NCI-H1694 treated with DMSO at 0.1 percent for 48 hours (cell line): ENCODE results near the gene MYPN.
"Not testable (repeated sequence)": the region's sequence is repeated elsewhere in the genome, so short reads cannot be mapped to it uniquely, and the experiment has no call there.

Source experiments
- DNase-seq: peaks from one replicate; lab custom pipeline; 2025; lab: John Stamatoyannopoulos, UW

Gene MYPN

DNA sequence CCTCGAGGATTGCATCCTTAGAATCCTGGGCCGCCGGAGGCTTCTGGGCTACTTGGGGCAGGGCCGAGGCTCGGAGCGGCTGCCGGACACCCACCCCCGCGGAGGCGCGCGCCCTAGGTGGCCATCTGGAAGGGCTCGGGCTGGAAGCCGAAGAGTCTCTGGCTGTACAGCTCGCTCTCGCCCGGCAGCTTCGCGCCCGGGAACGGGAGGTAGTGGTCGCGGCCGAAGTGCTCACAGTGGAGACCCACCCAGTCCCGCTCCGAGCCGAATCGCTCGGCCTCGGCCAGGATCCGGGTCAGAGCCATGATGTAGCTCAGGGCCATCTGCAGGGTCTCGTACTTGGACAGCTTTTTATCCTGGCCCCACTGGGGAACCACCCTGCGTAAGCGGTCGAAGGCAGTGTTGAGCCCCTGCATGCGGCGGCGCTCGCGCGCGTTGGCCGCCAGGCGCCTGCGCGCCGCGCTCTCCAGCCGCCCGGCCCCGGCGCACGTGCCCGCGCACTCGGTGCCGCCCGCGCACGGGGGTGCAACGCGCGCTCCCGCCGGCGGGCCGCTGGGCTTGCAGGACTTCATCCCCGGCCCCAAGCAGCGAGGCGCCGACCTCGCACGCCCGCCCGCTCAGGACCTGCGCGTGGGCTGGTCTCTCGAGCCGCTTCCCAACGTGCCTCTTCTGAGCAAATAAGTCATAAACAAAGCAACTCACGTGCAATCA is 122.0 kb downstream of the MYPN start:
- DNase-seq = no peak

DNA sequence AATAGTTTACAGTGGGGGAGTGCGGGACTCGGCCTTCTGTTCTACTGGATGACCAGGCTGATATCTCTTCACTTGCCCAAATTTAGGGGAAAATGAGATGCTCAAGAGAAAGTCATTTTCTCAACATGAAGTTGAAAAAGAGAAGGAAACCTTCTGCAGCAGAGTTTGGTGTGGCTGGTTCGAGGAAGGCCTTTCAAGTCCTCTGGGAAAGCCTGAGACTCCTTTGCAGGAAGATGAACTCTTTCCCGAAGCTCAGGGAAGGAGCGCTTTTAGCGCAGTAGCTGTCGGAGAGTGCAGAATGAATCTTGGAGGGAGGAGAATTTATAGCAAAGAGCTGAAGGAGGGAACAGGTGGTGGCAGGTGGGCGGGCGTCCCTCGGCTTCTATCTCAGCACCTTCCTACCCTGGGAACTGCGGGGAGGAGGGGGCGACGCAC is 122.5 kb downstream of the MYPN start, which contains the start of gene ATOH7:
ATOH7 (minus strand) TSS at position 297 of the 435 bp plus-strand sequence. CDS start 436 bp downstream, outside the sequence.
- DNase-seq = no peak

DNA sequence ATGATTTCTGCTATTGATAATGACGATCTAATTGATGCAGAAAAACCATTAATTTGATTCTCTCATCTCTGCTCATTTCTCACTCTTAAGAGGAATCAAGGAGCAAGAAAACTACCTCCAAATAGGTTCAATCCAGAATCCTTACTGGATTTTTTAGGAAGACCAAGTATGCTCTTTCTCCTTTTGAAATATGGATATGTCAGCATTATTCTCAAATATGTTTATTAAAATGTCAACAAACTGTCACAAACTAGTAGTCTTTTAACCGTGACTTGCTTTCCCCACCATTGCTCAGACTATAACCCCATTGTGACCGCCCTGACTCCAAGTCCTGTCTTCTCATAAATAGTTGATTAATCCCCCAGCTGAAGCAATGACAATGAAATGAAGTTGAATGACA is 123.8 kb downstream of the MYPN start:
- no peak for DNase-seq

DNA sequence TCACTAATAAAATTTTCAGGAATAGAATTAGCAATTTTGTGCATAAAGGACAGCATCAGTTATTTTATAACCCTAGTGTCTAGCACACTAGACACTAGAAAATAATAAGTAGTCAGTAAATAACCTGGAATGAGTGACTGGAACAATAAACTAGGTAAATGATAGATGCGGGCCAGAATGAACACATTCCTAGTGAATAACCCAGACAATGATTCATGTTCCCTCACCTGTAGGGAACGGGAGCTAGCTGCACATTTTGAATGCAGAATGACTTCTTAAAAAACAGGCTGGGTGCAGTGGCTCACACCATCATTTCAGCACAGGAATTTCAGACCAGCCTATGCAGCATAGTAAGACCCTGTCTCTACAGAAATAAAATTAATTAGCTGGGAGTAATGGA is 125.8 kb downstream of the MYPN start:
- no peak for DNase-seq

DNA sequence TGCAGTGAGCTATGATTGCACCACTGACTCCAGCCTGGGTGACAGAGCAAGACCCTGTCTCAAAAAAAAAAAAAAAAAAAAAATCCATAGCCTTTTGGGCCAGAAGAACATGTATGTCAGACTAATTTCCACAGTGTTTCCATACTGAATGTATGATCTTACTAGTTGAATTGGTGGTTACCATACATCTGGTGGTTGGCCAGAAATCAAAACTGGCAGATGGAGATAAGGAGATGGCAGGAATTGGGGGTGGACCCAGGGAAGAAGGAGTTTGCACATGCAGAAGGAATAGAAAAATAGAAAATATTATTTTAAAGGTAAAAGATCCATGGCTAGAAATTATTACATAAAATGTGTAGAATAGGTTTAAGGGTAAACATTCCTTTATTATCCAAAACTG is 126.3 kb downstream of the MYPN start:
- DNase-seq = peak; percentile 59

DNA sequence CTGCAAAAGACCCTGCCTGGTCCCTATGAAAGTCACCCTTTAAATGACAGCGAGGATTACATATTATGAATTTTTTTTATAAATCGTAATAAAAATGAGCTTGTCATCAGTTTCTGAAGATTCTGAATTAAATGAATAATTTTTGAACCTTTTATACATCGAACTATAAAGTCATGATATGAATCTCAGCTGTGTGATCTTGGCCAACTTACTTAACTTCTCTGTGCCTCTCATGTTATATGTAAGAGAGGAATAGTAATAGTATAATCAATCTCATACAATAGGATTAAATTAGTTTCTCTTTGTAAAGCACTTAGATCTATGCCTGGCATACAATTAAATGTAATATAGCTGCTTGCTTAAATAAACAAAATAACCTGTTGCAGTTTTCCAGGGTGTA is 127.9 kb downstream of the MYPN start:
- DNase-seq = no peak

DNA sequence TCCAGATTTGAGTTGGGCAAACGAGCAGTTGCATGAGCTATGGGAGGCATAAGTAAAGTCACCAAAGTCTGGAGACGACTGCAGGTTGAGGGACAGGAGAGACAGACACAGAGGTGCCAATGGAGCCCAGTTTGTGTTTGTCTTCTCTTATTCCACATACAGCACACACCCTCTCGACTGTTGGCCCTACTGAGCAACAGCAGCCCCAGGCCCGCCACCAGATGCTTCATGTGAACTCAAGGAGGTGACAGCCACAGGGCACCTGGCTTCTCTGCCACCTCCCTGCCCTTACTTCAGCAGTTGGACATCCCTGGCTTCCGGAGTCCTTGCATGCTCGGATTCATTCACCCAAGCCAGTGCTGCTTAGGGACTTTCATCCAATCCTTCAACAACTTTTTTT is 129.1 kb downstream of the MYPN start:
- DNase-seq = no peak

DNA sequence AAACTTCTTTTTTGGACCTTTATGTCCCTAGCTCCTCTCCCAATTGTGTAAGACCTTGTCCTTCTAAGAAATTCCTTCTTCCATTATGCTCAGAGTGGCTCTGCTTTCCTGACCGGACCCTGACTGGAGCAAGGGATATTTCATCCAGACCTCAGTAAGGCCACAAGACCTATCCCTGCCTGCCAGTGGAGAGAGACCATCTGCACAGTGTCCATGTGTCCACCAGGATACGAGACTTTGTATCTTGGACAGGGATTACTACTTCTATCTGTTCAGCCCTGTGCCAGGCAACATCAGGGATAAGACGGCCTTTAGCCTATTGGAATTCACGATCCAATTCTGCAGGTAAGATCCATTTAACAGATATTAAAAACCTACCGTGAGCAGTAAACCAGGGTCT is 129.8 kb downstream of the MYPN start:
- DNase-seq = no peak

DNA sequence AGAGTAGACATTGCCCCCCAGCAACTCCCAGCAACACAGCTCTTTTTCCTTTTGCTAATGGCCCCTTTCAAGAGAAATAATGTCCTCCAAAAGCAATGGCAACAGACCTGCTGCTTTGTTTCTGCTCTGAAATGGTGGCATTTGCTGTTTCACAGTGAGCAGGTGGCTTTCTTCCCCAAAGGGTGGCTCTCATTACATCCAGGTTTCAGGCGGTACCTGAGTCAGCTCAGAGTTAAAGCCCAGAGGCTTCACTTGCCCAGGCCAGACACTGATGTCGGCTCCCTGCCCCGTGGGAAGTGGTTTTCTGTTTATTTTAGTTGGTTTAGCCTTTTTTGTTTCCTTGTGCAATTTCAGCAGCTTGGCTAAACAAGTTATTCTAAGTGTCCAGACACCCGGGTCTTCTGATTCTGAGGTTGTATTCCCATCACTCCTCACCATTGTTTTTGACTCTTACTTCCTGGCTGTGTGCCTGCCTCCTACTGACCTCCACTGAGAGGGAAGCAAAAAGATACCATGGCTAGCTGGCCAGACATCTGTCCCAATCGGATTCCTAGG is 130.4 kb downstream of the MYPN start:
- DNase-seq = no peak

DNA sequence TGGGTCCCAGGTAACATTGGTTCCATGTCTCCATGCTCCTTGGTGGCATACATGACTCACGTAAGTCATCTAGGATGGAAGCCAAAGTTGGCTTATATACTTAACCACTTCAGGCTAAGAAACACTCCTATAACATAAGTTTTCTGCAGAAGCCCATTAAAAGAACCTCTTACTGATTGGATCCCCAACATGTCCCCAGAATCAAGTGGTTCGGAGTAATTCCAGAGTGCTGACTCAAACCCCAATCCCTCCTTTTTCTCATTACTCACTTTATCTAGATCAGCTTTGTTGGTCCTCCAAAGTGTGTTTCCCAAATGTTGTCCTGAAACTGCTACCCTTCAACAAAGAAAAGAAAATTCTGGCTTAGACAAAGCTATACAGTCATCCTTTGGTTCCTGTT is 132.8 kb downstream of the MYPN start:
- no peak for DNase-seq

DNA sequence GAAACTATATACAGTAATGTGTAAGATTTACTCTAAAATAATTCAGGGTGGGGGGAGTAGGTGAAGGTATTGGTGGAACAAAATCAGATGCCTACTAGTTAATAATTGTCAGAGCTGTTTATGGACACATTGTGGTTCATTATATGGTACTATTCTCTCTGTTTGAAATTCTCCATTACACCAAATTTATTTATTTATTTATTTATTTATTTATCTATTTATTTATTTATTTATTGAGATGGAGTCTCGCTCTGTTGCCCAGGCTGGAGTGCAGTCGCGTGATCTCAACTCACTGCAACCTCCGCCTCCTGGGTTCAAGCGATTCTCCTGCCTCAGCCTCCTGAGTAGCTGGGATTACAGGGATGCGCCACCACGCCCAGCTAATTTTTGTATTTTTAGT is 137.1 kb downstream of the MYPN start:
- DNase-seq = not testable (repeated sequence)

DNA sequence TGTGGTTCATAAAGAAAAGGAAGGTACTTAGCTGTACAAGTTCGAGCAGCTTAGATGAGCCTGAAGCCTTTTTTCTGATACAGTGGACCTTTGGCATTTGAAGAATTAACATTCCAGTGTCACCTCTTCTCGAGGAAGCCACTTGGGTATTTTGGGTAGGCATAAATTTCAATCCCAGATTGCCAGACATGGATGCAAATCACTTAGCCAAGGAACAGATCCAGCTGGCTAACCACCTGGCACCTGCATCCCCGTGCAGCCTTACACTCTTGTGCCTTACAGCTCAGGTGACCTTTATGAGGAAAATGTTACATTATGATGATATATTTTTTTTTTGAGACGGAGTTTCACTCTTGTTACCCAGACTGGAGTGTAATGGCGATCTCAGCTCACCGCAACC is 138.6 kb downstream of the MYPN start:
- DNase-seq = no peak

DNA sequence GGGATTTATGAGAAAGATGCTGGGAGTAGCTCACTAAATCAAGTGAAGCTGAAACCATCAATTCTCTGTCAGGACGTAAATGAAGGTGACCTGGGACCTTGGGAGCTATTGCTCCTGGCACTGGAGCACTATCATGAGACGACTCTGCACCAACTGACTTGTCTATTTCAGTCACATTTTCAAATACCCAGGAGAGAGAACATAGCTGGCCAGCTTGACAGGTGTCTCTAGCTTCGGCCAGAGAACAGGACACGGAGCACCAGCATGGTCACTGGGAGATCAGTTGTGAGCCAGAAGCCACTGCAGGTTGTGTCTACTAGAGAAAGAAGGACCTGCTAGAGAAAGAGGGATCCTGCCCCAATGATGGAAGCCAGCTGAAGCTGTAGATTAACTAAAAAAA is 140.0 kb downstream of the MYPN start:
- DNase-seq = no peak

DNA sequence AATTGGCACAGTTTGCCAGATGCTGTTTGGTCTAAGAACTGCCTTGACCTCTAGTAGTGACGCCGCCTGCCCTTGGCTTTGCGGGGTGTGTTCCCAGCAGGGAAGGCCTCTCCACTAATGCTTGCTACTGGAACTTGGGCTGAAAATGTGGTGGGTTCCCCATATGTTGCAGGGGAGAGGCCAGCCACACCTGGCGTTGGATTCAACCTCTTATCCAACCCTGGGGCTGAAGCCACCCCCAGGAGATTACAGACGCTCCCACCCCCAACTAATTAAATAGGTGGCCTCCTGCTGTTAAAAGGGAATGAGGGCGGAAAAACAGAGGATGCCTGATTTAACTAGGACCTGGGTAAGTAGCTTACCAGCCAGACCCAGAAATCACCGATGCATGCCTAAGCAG is 141.9 kb downstream of the MYPN start:
- no peak for DNase-seq

DNA sequence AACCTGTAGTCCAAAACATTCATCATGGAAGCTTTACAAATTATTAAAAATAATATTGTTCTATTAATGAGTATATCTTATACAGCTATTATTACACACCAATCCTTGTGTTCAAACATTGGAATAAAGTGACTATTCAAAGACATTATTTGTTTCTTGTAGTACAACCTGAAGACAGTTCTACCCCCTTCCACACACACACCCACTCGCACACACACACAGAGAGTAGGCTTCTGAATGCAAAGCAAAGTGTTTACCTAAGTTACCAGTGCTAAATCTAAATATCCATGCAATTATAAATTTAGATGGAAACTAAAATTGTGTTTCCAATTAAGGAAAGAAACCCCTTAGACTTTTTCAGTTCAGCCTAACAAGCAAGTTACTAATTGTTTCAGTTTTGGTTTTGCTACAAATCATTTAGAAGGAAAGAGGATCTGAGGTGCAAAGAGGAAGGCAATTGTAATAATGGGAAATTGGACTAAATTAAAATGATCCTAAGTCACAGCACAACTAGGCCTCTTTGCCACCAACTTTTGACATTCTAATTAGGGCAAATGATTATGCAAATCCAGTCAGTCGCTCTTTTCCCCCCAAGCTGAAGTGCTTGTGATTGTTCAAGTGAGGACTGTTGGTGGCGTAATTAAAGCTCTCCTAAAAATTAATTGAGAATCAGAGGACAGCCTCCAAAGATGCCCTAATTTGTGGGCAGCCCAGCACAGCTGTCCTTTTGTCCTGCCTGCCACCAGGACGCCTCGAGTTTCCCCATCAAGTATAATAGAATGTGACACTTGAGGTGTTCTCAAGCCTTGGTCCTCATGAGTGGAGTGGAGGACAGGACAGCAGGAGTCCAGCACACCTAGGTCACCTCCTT is 142.6 kb downstream of the MYPN start:
- DNase-seq = no peak

DNA sequence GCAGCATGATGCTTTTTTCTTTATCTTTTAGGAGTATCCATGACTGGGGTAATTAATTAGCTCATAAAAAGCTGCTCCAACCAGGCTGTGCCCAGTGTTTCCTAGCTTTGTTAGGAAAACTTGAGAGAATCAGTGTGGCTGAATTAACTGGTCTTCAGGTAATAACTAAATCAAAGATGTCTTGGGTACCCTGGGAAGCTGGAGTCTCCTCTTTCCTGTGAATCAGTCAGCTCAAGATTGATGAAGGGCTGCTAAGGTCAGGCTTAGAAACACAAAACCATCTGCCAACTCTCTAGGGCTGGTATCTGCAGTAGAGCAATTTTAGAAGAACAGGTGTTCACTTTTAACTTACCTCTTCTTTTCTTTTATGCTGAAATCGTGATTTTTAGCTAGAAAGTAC is 144.1 kb downstream of the MYPN start:
- no peak for DNase-seq

DNA sequence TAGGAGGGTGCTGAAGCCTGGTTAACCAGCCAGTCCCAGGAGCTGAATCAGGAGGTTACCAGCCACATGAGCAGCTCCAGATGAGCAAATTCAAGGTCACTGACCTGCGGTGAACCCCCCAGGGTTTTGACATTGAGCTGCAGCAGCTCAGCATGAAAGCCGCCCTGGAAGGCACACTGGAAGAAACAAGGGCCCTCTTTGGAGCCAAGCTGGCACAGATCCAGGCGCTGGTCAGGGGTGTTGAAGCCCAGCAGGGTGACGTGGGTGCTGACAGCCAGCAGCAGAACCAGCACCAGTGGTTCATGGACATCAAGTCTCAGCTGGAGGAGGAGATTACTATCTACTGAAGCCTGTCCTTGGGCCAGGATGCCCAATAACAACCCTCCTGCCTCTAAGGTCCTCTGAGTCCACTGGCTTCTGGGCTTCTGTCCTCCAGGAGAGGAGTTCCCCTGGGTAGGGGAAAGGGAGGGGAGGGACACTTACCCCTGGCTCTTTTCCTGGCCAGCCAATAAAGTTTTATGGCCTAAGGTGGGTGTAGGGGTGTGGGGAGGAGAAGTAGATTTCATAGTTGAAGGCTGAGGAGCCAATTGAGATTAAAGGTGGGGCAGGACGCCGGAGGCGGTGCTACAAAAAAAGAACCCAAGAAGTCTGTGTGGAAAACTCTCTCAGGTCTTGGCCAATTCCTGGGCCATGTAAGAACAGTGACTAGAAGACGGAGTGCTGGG is 152.0 kb downstream of the MYPN start:
- DNase-seq = no peak
